ENCODE results near the gene IKZF1.

IKZF1 gene

DNA sequence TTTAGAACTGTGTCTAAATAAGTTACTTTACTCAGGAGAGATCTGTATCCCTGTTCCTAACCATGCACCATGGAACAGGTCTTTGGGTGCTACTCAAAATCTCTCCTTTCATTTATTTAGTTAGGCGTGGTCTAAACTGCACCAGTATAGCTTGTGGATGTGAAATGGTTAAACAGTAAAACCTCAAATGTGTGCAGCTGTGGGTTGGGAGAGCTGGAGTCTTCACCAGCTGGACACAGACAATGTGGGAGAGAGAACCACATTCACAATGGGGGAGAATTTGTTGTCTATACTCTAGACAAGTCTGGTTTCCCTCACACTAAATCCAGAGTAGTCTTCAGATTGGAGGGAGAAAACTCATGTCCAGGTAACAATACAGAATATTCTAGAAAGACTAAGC lies 31.2 kb upstream of the IKZF1 start:
- H3K27me3 Mint-ChIP-seq: no peaks in the 10 kb centered on the region
- peak overlapping the region in 1 of 2 donors; percentile 41 for H3K27ac Mint-ChIP-seq
- DNase-seq (no peak), ATAC-seq (replicated peaks) (no peak)
- H3K9me3 Mint-ChIP-seq: no peaks in the 10 kb centered on the region
- H3K4me3 Mint-ChIP-seq: no peak overlapping the region
- peaks cover 2% of the 10 kb centered on the region for H3K36me3 Mint-ChIP-seq (ENCODE audit: insufficient read depth)
- peaks cover 33 to 36% of the 10 kb centered on the region in 2 donors for H3K4me1 Mint-ChIP-seq (ENCODE audit: low read depth in 2 of 2)

DNA sequence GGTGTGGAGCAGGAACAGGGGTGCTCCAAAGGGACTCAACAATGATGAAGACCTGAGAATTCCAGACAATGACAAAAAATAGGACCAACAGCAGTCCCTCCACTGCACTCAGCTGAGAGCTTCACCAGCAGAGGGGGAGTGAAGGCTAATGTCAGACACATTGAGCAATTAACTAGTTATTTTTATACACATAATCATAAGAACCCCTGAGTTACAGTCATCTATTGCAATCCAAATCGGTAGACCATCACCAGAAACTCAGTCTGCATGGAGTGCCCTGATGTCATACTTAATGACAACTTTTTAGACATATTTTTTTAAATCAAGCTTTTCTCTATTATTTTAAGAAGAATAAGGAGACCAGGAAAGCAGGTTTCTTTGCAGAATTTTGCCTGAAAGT lies 30.6 kb upstream of the IKZF1 start:
- Mint-ChIP-seq H3K4me3 (no peak overlapping the region), H3K4me1 (ENCODE audit: low read depth in 2 of 2) (peaks cover 29 to 30% of the 10 kb centered on the region in 2 donors), H3K9me3 (peaks cover 0 to 1% of the 10 kb centered on the region in 2 donors), H3K36me3 (ENCODE audit: insufficient read depth) (no peaks in the 10 kb centered on the region), H3K27ac (peak overlapping the region in 1 of 2 donors; percentile 41), H3K27me3 (no peaks in the 10 kb centered on the region)
- ATAC-seq (replicated peaks) (no peak), DNase-seq (no peak)

DNA sequence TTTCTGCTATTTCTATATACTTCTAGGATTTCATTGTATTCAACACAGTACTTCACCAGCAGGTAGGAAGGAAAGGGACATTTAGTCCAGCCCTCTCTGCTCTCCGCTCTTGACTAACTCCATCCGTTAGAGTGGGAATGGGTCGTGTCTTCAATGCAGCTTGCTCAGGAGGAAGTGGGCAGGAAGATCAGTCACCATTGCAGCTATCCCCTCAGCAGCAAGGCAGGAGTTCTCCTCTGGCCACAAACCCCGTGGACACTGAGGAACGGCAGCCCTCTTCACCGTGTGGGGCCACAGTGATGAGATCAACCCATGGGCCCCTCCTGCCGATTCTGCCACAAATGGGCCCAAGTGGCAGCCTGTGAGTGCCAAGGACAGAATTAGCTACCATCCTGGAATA lies 30.2 kb upstream of the IKZF1 start:
- H3K9me3 Mint-ChIP-seq: peaks cover 0 to 1% of the 10 kb centered on the region in 2 donors
- H3K4me3 Mint-ChIP-seq: no peak overlapping the region
- H3K27ac Mint-ChIP-seq: no peak overlapping the region
- H3K4me1 Mint-ChIP-seq (ENCODE audit: low read depth in 2 of 2): peaks cover 25 to 27% of the 10 kb centered on the region in 2 donors
- DNase-seq (no peak), ATAC-seq (replicated peaks) (no peak)
- H3K36me3 Mint-ChIP-seq (ENCODE audit: insufficient read depth): no peaks in the 10 kb centered on the region
- no peaks in the 10 kb centered on the region for H3K27me3 Mint-ChIP-seq

- peaks cover 15 to 18% of the 10 kb centered on the region in 2 donors for H3K4me1 Mint-ChIP-seq (ENCODE audit: low read depth in 2 of 2)
- H3K4me3 Mint-ChIP-seq: no peak overlapping the region
- H3K9me3 Mint-ChIP-seq: peaks cover 0 to 1% of the 10 kb centered on the region in 2 donors
- ATAC-seq (replicated peaks): no peak
- no peaks in the 10 kb centered on the region for H3K36me3 Mint-ChIP-seq (ENCODE audit: insufficient read depth)
- DNase-seq: no peak
- peak overlapping the region in 1 of 2 donors; percentile 69 for H3K27ac Mint-ChIP-seq
- no peaks in the 10 kb centered on the region for H3K27me3 Mint-ChIP-seq
These were observed 29.1 kb upstream of the IKZF1 start for GRCh38 chr7:50275430-50275829.

DNA sequence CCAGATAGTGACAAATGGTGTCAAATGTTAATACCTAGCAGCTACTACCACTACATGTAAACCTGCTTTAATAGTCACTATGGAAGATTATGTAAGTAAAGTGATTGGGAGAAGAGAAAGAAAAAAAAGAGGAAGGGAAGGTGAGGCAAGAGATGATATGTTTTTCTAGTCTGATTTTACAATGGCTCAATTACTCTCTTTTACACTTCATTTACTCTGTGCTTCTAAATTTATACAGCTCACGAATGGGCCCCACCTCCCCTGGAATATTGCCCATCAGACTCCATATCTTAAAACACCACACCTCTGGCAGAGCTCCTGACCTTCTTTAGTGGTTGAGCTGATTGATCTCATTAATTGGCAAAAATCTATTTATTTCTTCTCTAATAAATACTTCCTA lies 28.0 kb upstream of the IKZF1 start:
- H3K27me3 Mint-ChIP-seq: no peaks in the 10 kb centered on the region
- DNase-seq (no peak), ATAC-seq (replicated peaks) (no peak)
- H3K9me3 Mint-ChIP-seq: peaks cover 0 to 1% of the 10 kb centered on the region in 2 donors
- no peaks in the 10 kb centered on the region for H3K36me3 Mint-ChIP-seq (ENCODE audit: insufficient read depth)
- H3K27ac Mint-ChIP-seq: no peak overlapping the region
- H3K4me1 Mint-ChIP-seq (ENCODE audit: low read depth in 2 of 2): peaks cover 18 to 22% of the 10 kb centered on the region in 2 donors
- no peak overlapping the region for H3K4me3 Mint-ChIP-seq

DNA sequence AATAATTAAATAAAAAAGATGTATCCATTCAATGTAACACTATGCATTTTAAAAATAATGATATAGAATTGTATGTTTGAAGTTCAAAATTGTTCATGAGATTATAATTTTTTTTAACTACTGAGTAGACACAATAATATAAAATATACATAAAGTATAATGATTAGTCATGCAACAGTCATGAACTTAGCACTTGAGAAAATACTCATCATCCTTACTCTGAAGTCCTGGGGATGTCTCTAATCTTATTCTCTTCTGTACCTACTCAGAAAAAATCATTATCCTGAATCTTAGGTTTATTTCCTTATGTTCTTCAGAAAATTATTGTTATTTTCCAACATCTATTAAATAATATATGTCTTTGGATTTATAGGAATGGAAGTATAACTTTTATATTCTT lies 26.4 kb upstream of the IKZF1 start:
- no peak for DNase-seq
- ATAC-seq (replicated peaks): no peak
- Mint-ChIP-seq H3K4me3 (no peak overlapping the region), H3K27me3 (no peaks in the 10 kb centered on the region), H3K27ac (no peak overlapping the region), H3K4me1 (ENCODE audit: low read depth in 2 of 2) (peaks cover 25 to 28% of the 10 kb centered on the region in 2 donors), H3K36me3 (ENCODE audit: insufficient read depth) (no peaks in the 10 kb centered on the region), H3K9me3 (peaks cover 0 to 1% of the 10 kb centered on the region in 2 donors)

GRCh38 chr7:50281680-50282445 lies 22.7 kb upstream of the IKZF1 start:
- no peaks in the 10 kb centered on the region for H3K27me3 Mint-ChIP-seq
- ATAC-seq (replicated peaks): peak; percentile 85
- H3K9me3 Mint-ChIP-seq: peaks cover 0 to 3% of the 10 kb centered on the region in 2 donors
- H3K27ac Mint-ChIP-seq: peak overlapping the region; percentile 41 to 56
- H3K4me3 Mint-ChIP-seq: peak overlapping the region; percentile 3 to 13
- peaks cover 30 to 31% of the 10 kb centered on the region in 2 donors for H3K4me1 Mint-ChIP-seq (ENCODE audit: low read depth in 2 of 2)
- no peaks in the 10 kb centered on the region for H3K36me3 Mint-ChIP-seq (ENCODE audit: insufficient read depth)
- no peak for DNase-seq

DNA sequence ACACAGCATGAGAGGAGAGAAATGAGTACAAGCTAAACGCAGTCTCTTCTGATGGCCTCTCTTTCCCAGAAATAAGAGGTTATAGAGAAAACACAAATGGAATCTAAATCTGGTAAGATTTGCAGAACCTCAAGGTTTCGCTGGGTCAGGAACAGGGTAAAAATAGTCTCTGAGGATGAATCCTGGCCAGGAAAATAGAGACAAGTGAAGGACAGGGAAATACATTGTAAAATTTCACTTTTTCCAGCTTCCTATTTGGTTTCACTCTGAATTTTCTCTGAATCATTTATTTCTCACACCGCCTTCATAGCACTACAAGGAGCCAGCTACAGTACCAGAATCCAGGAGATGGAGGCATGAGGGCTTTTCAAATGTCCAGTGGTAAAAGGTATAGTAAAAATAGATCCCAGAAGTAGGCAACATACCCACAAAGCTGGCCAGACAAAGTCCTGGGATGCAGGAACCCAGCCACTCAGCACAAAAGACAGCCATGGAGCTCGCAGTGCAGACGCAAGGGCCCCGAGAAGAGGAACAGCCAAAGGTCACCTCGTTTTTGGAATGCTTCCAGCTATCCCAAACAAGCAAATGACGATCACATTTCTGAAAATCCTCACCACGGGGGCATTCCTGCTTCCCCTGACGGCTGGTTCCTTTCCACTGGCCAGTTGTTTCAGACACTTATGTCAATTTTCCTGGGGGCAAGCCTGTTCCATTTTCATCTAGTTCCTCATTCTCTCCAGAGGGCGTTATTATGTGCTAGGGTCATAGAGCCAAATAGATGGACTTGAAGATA lies 21.5 kb upstream of the IKZF1 start:
- H3K9me3 Mint-ChIP-seq: peaks cover 0 to 3% of the 10 kb centered on the region in 2 donors
- ATAC-seq (replicated peaks) (no peak), DNase-seq (no peak)
- H3K4me3 Mint-ChIP-seq: no peak overlapping the region
- H3K27ac Mint-ChIP-seq: peak overlapping the region; percentile 45 to 56
- H3K27me3 Mint-ChIP-seq: no peaks in the 10 kb centered on the region
- H3K36me3 Mint-ChIP-seq (ENCODE audit: insufficient read depth): no peaks in the 10 kb centered on the region
- peaks cover 30 to 31% of the 10 kb centered on the region in 2 donors for H3K4me1 Mint-ChIP-seq (ENCODE audit: low read depth in 2 of 2)

DNA sequence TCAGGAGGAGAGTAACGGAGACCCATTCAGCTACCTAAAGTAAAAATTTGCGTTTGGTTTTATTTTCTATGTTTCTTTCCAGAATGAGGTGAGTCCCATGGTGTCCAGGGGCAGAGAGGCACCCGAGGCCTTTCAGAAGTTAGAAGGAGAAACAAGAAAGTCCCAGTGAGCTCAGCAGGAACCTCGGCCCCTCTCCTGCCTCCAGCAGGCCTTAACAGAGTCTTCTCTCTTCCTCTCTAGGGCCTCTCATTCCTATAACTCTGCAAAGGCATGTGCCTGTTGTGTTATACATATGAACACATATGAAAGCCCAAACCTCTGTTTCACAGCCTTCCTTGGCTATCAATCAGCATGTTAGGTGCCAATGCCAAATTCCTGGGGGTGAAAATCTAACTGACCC lies 20.8 kb upstream of the IKZF1 start:
- peaks cover 30 to 31% of the 10 kb centered on the region in 2 donors for H3K4me1 Mint-ChIP-seq (ENCODE audit: low read depth in 2 of 2)
- peak overlapping the region in 1 of 2 donors; percentile 45 for H3K27ac Mint-ChIP-seq
- H3K4me3 Mint-ChIP-seq: peak overlapping the region; percentile 44 to 52
- H3K36me3 Mint-ChIP-seq (ENCODE audit: insufficient read depth): no peaks in the 10 kb centered on the region
- H3K27me3 Mint-ChIP-seq: no peaks in the 10 kb centered on the region
- peaks cover 0 to 2% of the 10 kb centered on the region in 2 donors for H3K9me3 Mint-ChIP-seq
- ATAC-seq (replicated peaks) (no peak), DNase-seq (no peak)

- Mint-ChIP-seq H3K4me1 (ENCODE audit: low read depth in 2 of 2) (peaks cover 28 to 31% of the 10 kb centered on the region in 2 donors), H3K9me3 (peaks cover 0 to 2% of the 10 kb centered on the region in 2 donors), H3K36me3 (ENCODE audit: insufficient read depth) (no peaks in the 10 kb centered on the region), H3K4me3 (peak overlapping the region; percentile 44 to 52), H3K27ac (peak overlapping the region in 1 of 2 donors; percentile 45), H3K27me3 (no peaks in the 10 kb centered on the region)
- DNase-seq (no peak), ATAC-seq (replicated peaks) (peak; percentile 65)
These were observed 20.2 kb upstream of the IKZF1 start for GRCh38 chr7:50284296-50284695.

GRCh38 chr7:50285269-50285668 lies 19.2 kb upstream of the IKZF1 start:
- Mint-ChIP-seq H3K27ac (no peak overlapping the region), H3K4me3 (no peak overlapping the region), H3K9me3 (peaks cover 0 to 2% of the 10 kb centered on the region in 2 donors), H3K36me3 (ENCODE audit: insufficient read depth) (no peaks in the 10 kb centered on the region), H3K27me3 (no peaks in the 10 kb centered on the region), H3K4me1 (ENCODE audit: low read depth in 2 of 2) (peaks cover 28 to 31% of the 10 kb centered on the region in 2 donors)
- DNase-seq (no peak), ATAC-seq (replicated peaks) (no peak)

DNA sequence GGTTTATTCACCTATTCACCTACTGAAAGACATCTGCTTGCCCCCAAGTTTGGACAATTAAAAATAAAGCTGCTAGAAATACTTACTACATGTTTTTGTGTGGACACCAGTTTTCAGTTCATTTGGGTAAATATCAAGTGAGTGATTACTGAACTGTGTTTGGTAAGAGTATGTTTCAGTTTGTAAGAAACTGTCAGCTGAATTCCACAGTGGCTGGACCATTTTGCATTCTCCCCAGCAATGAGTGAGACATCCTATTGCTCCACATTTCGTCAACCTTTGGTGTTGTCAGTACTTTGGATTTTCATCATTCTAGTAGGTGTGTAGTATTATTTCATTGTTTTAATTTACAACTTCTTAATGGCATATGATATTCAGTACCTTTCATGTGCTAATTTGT lies 17.4 kb upstream of the IKZF1 start:
- Mint-ChIP-seq H3K27me3 (no peaks in the 10 kb centered on the region), H3K36me3 (ENCODE audit: insufficient read depth) (no peaks in the 10 kb centered on the region), H3K9me3 (peaks cover 0 to 2% of the 10 kb centered on the region in 2 donors), H3K27ac (no peak overlapping the region), H3K4me1 (ENCODE audit: low read depth in 2 of 2) (peaks cover 17 to 26% of the 10 kb centered on the region in 2 donors), H3K4me3 (no peak overlapping the region)
- no peak for ATAC-seq (replicated peaks)
- DNase-seq: no peak

DNA sequence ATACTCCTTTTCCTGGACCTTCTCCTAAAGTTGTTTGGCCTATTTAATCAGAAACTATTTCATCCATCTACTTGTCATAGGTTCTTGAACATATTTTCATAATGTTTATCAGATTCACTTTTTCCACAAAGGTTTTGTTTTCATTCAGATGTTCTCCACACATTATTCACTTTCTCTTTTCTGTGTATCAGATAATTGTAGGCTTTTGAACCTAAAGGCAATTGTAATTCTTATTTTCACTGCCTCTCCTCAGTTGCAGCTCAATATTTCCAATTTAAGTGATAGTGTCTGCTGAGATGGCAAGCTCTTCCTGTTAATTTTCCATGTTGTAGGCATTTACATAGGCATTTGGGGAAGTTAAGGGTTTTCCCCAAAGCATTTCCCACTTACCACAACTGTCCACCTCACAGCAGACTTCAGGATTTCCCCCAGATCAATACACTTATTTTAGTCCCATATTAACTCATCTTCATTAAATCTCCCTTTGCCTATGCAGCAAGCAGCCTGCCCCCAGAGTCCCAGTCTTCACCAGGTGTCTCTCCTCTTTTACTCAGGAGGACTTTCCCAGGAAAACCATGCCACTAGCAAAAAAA lies 12.3 kb upstream of the IKZF1 start:
- ATAC-seq (replicated peaks) (no peak), DNase-seq (no peak)
- no peak overlapping the region for H3K4me3 Mint-ChIP-seq
- H3K4me1 Mint-ChIP-seq (ENCODE audit: low read depth in 2 of 2): peaks cover 9 to 20% of the 10 kb centered on the region in 2 donors
- H3K9me3 Mint-ChIP-seq: no peaks in the 10 kb centered on the region
- no peak overlapping the region for H3K27ac Mint-ChIP-seq
- H3K36me3 Mint-ChIP-seq (ENCODE audit: insufficient read depth): peaks cover 2% of the 10 kb centered on the region
- H3K27me3 Mint-ChIP-seq: no peaks in the 10 kb centered on the region
